ENCODE data around the gene TCF7L2.

GRCh38 chr10:113099431-113100183, 149.6 kb downstream of the TCF7L2 start:
- TF ChIP-seq POLR2A (IDR thresholded peaks at IDR 0.05) (no peak), CTCF (IDR thresholded peaks at IDR 0.05) (no peak)

Measured in body of pancreas (tissue), 4 donors.